Neuronal stem cell (in vitro differentiated cells): Measurements from ENCODE around the gene PRB4. TPM values are rescaled to one million over a fixed set of nuclear protein-coding genes. Genes with fewer than 3 reads are reported as not detected.
"Not testable (repeated sequence)": the region's sequence is repeated elsewhere in the genome, so short reads cannot be mapped to it uniquely, and the experiment has no call there.

Source experiments
- DNase-seq: peaks from one replicate; pipeline ENCODE4 v3.0.0-alpha.2; 2013; ENCODE audit warnings: low spot score
- H2AFZ ChIP-seq: one replicate; pipeline ENCODE4 v1.6.1; 2013; ENCODE audit warnings: mild to moderate bottlenecking, low read length, inconsistent platforms
- H2AK5ac ChIP-seq: 2 replicates; pipeline ENCODE4 v1.6.1; 2013; ENCODE audit warnings: low read depth, mild to moderate bottlenecking, inconsistent platforms, low read length, moderate library complexity, mixed read lengths
- H2BK120ac ChIP-seq: 2 replicates; pipeline ENCODE4 v1.6.1; 2013; ENCODE audit warnings: low read depth, mild to moderate bottlenecking, inconsistent platforms, low read length, moderate library complexity, mixed read lengths
- H2BK12ac ChIP-seq: one replicate; pipeline ENCODE4 v1.6.1; 2013; ENCODE audit warnings: low read length, inconsistent platforms
- H2BK15ac ChIP-seq: 2 replicates; pipeline ENCODE4 v1.6.1; 2013; ENCODE audit warnings: mild to moderate bottlenecking, low read length, inconsistent platforms, mixed read lengths
- H2BK5ac ChIP-seq: one replicate; pipeline ENCODE4 v1.6.1; 2013; ENCODE audit warnings: inconsistent platforms, mild to moderate bottlenecking, low read length, moderate library complexity
- H3K14ac ChIP-seq: one replicate; pipeline ENCODE4 v1.6.1; 2013; ENCODE audit warnings: low read length, inconsistent platforms
- H3K18ac ChIP-seq: 2 replicates; pipeline ENCODE4 v1.6.1; 2013; ENCODE audit warnings: low read length, inconsistent platforms
- H3K23ac ChIP-seq: 2 replicates; pipeline ENCODE4 v1.6.1; 2013; ENCODE audit warnings: low read depth, mild to moderate bottlenecking, mixed read lengths, low read length, inconsistent platforms; ENCODE audit not compliant: poor library complexity
- H3K27ac ChIP-seq: replicated peaks from 3 replicates; pipeline ENCODE4 v1.5.1; 2013; ENCODE audit warnings: low read length, inconsistent platforms
- H3K27me3 ChIP-seq, 3 experiments: 2 replicates each; pipeline ENCODE4 v1.6.1; 2013; ENCODE audit warnings: low read length in 3 of 3, mild to moderate bottlenecking in 2 of 3, inconsistent platforms in 1 of 3, low read depth in 1 of 3, mixed read lengths in 1 of 3, moderate library complexity in 1 of 3; ENCODE audit not compliant: control insufficient read depth in 3 of 3, insufficient read depth in 3 of 3
- H3K36me3 ChIP-seq, 2 donors: replicated peaks in 1 of 2; 2 replicates each; pipeline ENCODE4 v1.6.1; 2013; ENCODE audit warnings: low read length in 2 of 2; ENCODE audit not compliant: control insufficient read depth in 2 of 2, insufficient read depth in 2 of 2
- H3K4ac ChIP-seq: 2 replicates; pipeline ENCODE4 v1.6.1; 2013; ENCODE audit warnings: inconsistent platforms, mild to moderate bottlenecking, low read length, moderate library complexity
- H3K4me1 ChIP-seq, 2 donors: 1 replicate in 1 of 2; 2 replicates in 1 of 2; pipeline ENCODE4 v1.6.1; 2013; ENCODE audit warnings: low read length in 2 of 2, low read depth in 1 of 2; ENCODE audit not compliant: control insufficient read depth in 2 of 2, insufficient read depth in 1 of 2
- H3K4me2 ChIP-seq: one replicate; pipeline ENCODE4 v1.6.1; 2013; ENCODE audit warnings: mild to moderate bottlenecking, low read length, inconsistent platforms; ENCODE audit not compliant: insufficient read depth, poor library complexity, severe bottlenecking
- H3K4me3 ChIP-seq, 2 donors: 2 replicates each; pipeline ENCODE4 v1.5.1; 2013; ENCODE audit warnings: low read length in 2 of 2, mild to moderate bottlenecking in 2 of 2, inconsistent platforms in 1 of 2, moderate library complexity in 1 of 2
- H3K79me1 ChIP-seq: one replicate; pipeline ENCODE4 v1.6.1; 2013; ENCODE audit warnings: low read depth, mild to moderate bottlenecking, inconsistent platforms, low read length, moderate library complexity
- H3K9ac ChIP-seq: one replicate; pipeline ENCODE4 v1.6.1; 2013; ENCODE audit warnings: mild to moderate bottlenecking, low read depth, low read length, inconsistent platforms; ENCODE audit not compliant: poor library complexity
- H3K9me3 ChIP-seq, 2 donors: replicated peaks in 1 of 2; 2 replicates each; pipeline versions ENCODE3 to v1.6.1; 2013; ENCODE audit warnings: low read length in 2 of 2, mild to moderate bottlenecking in 2 of 2, inconsistent platforms in 1 of 2, low read depth in 1 of 2, mixed read lengths in 1 of 2, moderate library complexity in 1 of 2; ENCODE audit not compliant: control insufficient read depth in 2 of 2, insufficient read depth in 1 of 2
- H4K8ac ChIP-seq: one replicate; pipeline ENCODE4 v1.6.1; 2013; ENCODE audit warnings: low read depth, mild to moderate bottlenecking, inconsistent platforms, low read length, moderate library complexity
- H4K91ac ChIP-seq: one replicate; pipeline ENCODE4 v1.6.1; 2013; ENCODE audit warnings: low read length, low read depth, mild to moderate bottlenecking, inconsistent platforms; ENCODE audit not compliant: poor library complexity
- WGBS, 2 donors: extraction: QIAGEN DNeasy Blood & Tissue Kit; methylation state at CpG; one replicate each; pipeline ENCODE4 v1.1.7; 2013; ENCODE audit warnings: missing lambda C conversion rate in 2 of 2, mixed read lengths in 1 of 2; ENCODE audit not compliant: insufficient read length in 2 of 2, insufficient replicate concordance in 1 of 2; ENCODE audit errors: extremely low coverage in 2 of 2; 5-methylcytosine and 5-hydroxymethylcytosine counted together
- polyA plus RNA-seq, 2 experiments: library from polyadenylated mRNA; stranded (reverse); fragments of 200-250 nt; gene quantifications; one replicate each; pipeline ENCODE4 v1.2.3, GENCODE V29; 2013

PRB4 gene
- not detected for polyA plus RNA-seq (2013, experiment 1 of 2)
- polyA plus RNA-seq (2013, experiment 2 of 2) = not detected

- Histone ChIP-seq H3K14ac (no peak within 1 kb of the TSS), H2BK5ac (no peak within 1 kb of the TSS), H2BK15ac (no peak within 1 kb of the TSS), H3K9me3 (no peaks in the 10 kb centered on the region), H3K27ac (no peak within 1 kb of the TSS), H3K4me1 (no peaks in the 10 kb centered on the region), H2BK120ac (no peak within 1 kb of the TSS), H2AFZ (no peak within 1 kb of the TSS), H2BK12ac (no peak within 1 kb of the TSS), H3K79me1 (no peaks in the 10 kb centered on the region), H3K23ac (no peak within 1 kb of the TSS), H3K27me3 (no peaks in the 10 kb centered on the region), H4K8ac (no peak within 1 kb of the TSS), H3K18ac (no peak within 1 kb of the TSS), H3K9ac (no peak within 1 kb of the TSS), H3K4me2 (no peak within 1 kb of the TSS), H4K91ac (no peak within 1 kb of the TSS), H3K36me3 (no peaks in the 10 kb centered on the region), H3K4ac (no peak within 1 kb of the TSS), H2AK5ac (no peak within 1 kb of the TSS), H3K4me3 (no peak within 1 kb of the TSS)
- DNase-seq = no peak
- no CpG with 5 or more reads among the region's 3 CpGs for WGBS, 2 donors
These were observed at the start of gene PRB4 for GRCh38 chr12:11310336-11310735. Gene PRB4, minus strand, starts transcription at chr12:11310436. Its CDS starts 38 bp downstream, at chr12:11310398.

DNA sequence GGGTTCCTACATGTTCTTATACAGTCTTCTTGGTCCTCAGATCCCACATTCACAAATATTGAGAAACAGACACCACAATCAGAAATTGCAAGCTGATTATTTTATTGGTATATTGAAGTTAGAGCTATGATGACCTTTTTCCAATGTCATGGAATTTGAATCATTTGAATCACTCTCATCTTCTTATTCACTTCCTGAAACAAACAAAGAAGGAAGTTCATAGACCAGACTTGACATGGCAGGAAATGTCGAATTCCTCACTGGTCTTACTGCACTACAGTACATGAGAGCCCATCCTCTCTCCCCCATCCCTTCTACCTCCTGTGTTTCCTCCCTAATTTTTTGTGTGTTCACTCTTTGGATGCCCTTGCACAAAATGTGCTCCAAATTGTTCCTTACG, 41.5 kb upstream of the PRB4 start:
- H2AK5ac ChIP-seq, H3K23ac ChIP-seq, H2AFZ ChIP-seq, H3K27me3 ChIP-seq, H3K9ac ChIP-seq, H3K4me3 ChIP-seq, H4K8ac ChIP-seq, H4K91ac ChIP-seq, DNase-seq, H3K4ac ChIP-seq, H2BK5ac ChIP-seq, H2BK15ac ChIP-seq, H3K36me3 ChIP-seq, H3K14ac ChIP-seq, H3K18ac ChIP-seq, H2BK120ac ChIP-seq, H2BK12ac ChIP-seq, H3K9me3 ChIP-seq, H3K27ac ChIP-seq, H3K4me2 ChIP-seq, H3K79me1 ChIP-seq, H3K4me1 ChIP-seq: not testable (repeated sequence)
- WGBS, 2 donors = no CpG with 5 or more reads among the region's 2 CpGs

- Histone ChIP-seq H3K23ac (no peak overlapping the region), H3K79me1 (no peaks in the 10 kb centered on the region), H3K9ac (no peak overlapping the region), H3K4me3 (no peak overlapping the region), H2BK12ac (no peak overlapping the region), H4K91ac (no peak overlapping the region), H3K27me3 (no peaks in the 10 kb centered on the region), H4K8ac (no peak overlapping the region), H3K4ac (no peak overlapping the region), H3K4me1 (no peaks in the 10 kb centered on the region), H2BK120ac (no peak overlapping the region), H2BK5ac (no peak overlapping the region), H3K18ac (no peak overlapping the region), H3K14ac (no peak overlapping the region), H2AK5ac (no peak overlapping the region), H2BK15ac (no peak overlapping the region), H3K4me2 (no peak overlapping the region), H3K36me3 (no peaks in the 10 kb centered on the region), H3K27ac (no peak overlapping the region), H2AFZ (no peak overlapping the region), H3K9me3 (no peaks in the 10 kb centered on the region)
- no peak for DNase-seq
- WGBS, 2 donors = no CpG with 5 or more reads among the region's 9 CpGs
These were observed 38.2 kb upstream of the PRB4 start for GRCh38 chr12:11348439-11348838.

DNA sequence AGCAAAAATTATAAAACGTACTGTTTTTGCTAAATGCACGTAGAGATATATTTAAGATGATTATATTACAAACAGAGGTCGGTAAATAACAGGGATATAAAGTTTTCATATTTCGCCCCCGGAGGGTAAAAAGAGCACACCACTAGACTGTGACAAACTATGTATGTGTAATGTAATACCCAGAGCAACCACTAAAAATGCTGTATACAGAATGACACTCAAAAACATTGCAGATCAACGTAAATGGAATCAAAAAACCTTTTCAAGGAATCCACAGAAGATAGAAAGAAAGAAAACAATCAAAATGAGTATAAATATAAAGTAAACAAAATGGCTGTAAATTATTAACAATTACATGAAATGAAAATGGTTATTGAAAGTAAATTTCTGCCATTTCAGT, 37.6 kb upstream of the PRB4 start:
- Histone ChIP-seq H3K9me3 (no peaks in the 10 kb centered on the region), H3K4me3 (no peak overlapping the region), H2AFZ (no peak overlapping the region), H2BK5ac (no peak overlapping the region), H2BK120ac (no peak overlapping the region), H3K4ac (no peak overlapping the region), H3K9ac (no peak overlapping the region), H3K79me1 (no peaks in the 10 kb centered on the region), H3K14ac (no peak overlapping the region), H3K36me3 (no peaks in the 10 kb centered on the region), H2BK15ac (no peak overlapping the region), H3K27me3 (no peaks in the 10 kb centered on the region), H3K23ac (no peak overlapping the region), H4K91ac (no peak overlapping the region), H4K8ac (no peak overlapping the region), H2BK12ac (no peak overlapping the region), H3K18ac (no peak overlapping the region), H2AK5ac (no peak overlapping the region), H3K27ac (no peak overlapping the region), H3K4me1 (no peaks in the 10 kb centered on the region), H3K4me2 (no peak overlapping the region)
- DNase-seq = no peak
- no CpG with 5 or more reads among the region's 6 CpGs for WGBS, 2 donors
